Right atrium auricular region (tissue), 2 donors: Measurements from ENCODE around the gene RFX8. TPM values are rescaled to one million over a fixed set of nuclear protein-coding genes. Genes with fewer than 3 reads are reported as not detected.
"Not testable (repeated sequence)": the region's sequence is repeated elsewhere in the genome, so short reads cannot be mapped to it uniquely, and the experiment has no call there.

Experiments
- DNase-seq: peaks from one replicate; pipeline ENCODE4 v3.0.0-alpha.2; 2019; ENCODE audit warnings: low spot score
- H3K27ac ChIP-seq, 2 donors: fragments of 200-600 bp; sonication (generic); 1 replicate in 1 of 2; 2 replicates in 1 of 2; pipeline ENCODE4 v1.5.1; 2016 to 2019
- H3K27me3 ChIP-seq, 2 donors: fragments of 200-600 bp; sonication (generic); one replicate each; pipeline versions ENCODE4 v1.5.1 to v1.6.0; 2017 to 2019
- H3K36me3 ChIP-seq: fragments of 200-600 bp; sonication (generic); one replicate; pipeline ENCODE4 v1.5.1; 2016
- H3K4me1 ChIP-seq, 2 donors: fragments of 200-600 bp; sonication (generic); one replicate each; pipeline versions ENCODE4 v1.5.1 to v1.6.0; 2017 to 2019
- H3K4me3 ChIP-seq, 2 donors: fragments of 200-600 bp; sonication (generic); 1 replicate in 1 of 2; 2 replicates in 1 of 2; pipeline ENCODE4 v1.5.1; 2017 to 2019; ENCODE audit warnings: mild to moderate bottlenecking in 1 of 2, moderate library complexity in 1 of 2
- H3K9me3 ChIP-seq, 2 donors: fragments of 200-600 bp; sonication (generic); one replicate each; pipeline ENCODE4 v1.5.1; 2019
- CTCF ChIP-seq, 2 donors: fragments of 200-600 bp; sonication (generic); IDR thresholded peaks; one replicate each; pipeline ENCODE4 v1.5.1; 2019; ENCODE audit warnings: antibody characterized with exemption in 2 of 2
- total RNA-seq, 2 donors: library from RNA; depleted of rRNA; stranded (reverse); fragments of >200 nt; gene quantifications; one replicate each; pipeline ENCODE4 v1.1.0, GENCODE V29; 2016

The RFX8 gene
- total RNA-seq, 2 donors from 2014 or later, result 0.35 TPM; not detected in 1

- H3K27ac ChIP-seq, result no peak overlapping the region
Measured at GRCh38 chr2:101356055-101356454, 118.9 kb downstream of the RFX8 start.

GRCh38 chr2:101355401-101356054, 119.4 kb downstream of the RFX8 start:
- Histone ChIP-seq H3K27me3 (no peaks in the 10 kb centered on the region), H3K27ac (no peak overlapping the region), H3K4me1 (no peaks in the 10 kb centered on the region), H3K9me3 (no peaks in the 10 kb centered on the region), H3K36me3 (no peaks in the 10 kb centered on the region), H3K4me3 (no peak overlapping the region)
- no peak for TF ChIP-seq CTCF (IDR thresholded peaks at IDR 0.05)
- no peak for DNase-seq

More at GRCh38 chr2:101356055-101356454, 118.9 kb downstream of the RFX8 start:
- Histone ChIP-seq H3K27me3 (no peaks in the 10 kb centered on the region), H3K4me3 (no peak overlapping the region), H3K36me3 (no peaks in the 10 kb centered on the region), H3K9me3 (no peaks in the 10 kb centered on the region), H3K4me1 (no peaks in the 10 kb centered on the region)
- DNase-seq, result no peak
- no peak for TF ChIP-seq CTCF (IDR thresholded peaks at IDR 0.05)

GRCh38 chr2:101354420-101355311, 120.2 kb downstream of the RFX8 start:
- Histone ChIP-seq H3K36me3 (no peaks in the 10 kb centered on the region), H3K27me3 (no peaks in the 10 kb centered on the region), H3K4me1 (no peaks in the 10 kb centered on the region), H3K9me3 (no peaks in the 10 kb centered on the region), H3K27ac (no peak overlapping the region), H3K4me3 (no peak overlapping the region)
- TF ChIP-seq CTCF (IDR thresholded peaks at IDR 0.05), result no peak
- no peak for DNase-seq

- not testable (repeated sequence) for DNase-seq, H3K27me3 ChIP-seq, H3K4me3 ChIP-seq, H3K4me1 ChIP-seq, H3K9me3 ChIP-seq, H3K27ac ChIP-seq, H3K36me3 ChIP-seq
Measured at GRCh38 chr2:101352631-101353030, 122.3 kb downstream of the RFX8 start.

GRCh38 chr2:101351207-101351606, 123.7 kb downstream of the RFX8 start:
- Histone ChIP-seq H3K4me1 (no peaks in the 10 kb centered on the region), H3K27ac (no peak overlapping the region), H3K27me3 (no peaks in the 10 kb centered on the region), H3K36me3 (no peaks in the 10 kb centered on the region), H3K4me3 (no peak overlapping the region), H3K9me3 (no peaks in the 10 kb centered on the region)
- TF ChIP-seq CTCF (IDR thresholded peaks at IDR 0.05), result no peak
- no peak for DNase-seq

GRCh38 chr2:101349893-101350662, 124.8 kb downstream of the RFX8 start:
- TF ChIP-seq CTCF (IDR thresholded peaks at IDR 0.05), result peak in 1 of 2 donors; percentile 26
- no peaks in the 10 kb centered on the region for H3K4me1 ChIP-seq
- H3K27me3 ChIP-seq, result no peaks in the 10 kb centered on the region
- DNase-seq, result no peak
- no peaks in the 10 kb centered on the region for H3K36me3 ChIP-seq
- H3K4me3 ChIP-seq, result no peak overlapping the region
- H3K9me3 ChIP-seq, result no peaks in the 10 kb centered on the region
- no peak overlapping the region for H3K27ac ChIP-seq
